ENCODE measurements around the gene TRA2A. TPM values are rescaled to one million over a fixed set of nuclear protein-coding genes. Genes with fewer than 3 reads are reported as not detected.

TRA2A gene
- total RNA-seq, 1 donor from 2014 or later, result 120 TPM

GRCh38 chr7:23471106-23471859, 60.5 kb downstream of the TRA2A start:
- peak overlapping the region; percentile 98 for H3K4me3 Mint-ChIP-seq
- TF ChIP-seq CTCF (conservative IDR thresholded peaks at IDR 0.05), result no peak
- DNase-seq (ENCODE audit: low read depth, low spot score), result peak; percentile 89

GRCh38 chr7:23470330-23471105, 61.3 kb downstream of the TRA2A start, which contains the start of gene IGF2BP3:
IGF2BP3 (minus strand) TSS chr7:23470491; CDS start chr7:23470110, 381 bp downstream.
- Mint-ChIP-seq H3K4me3 (peak within 1 kb of the TSS; percentile 98), H3K4me1 (peaks cover 45% of the 10 kb centered on the region), H3K9me3 (no peaks in the 10 kb centered on the region), H3K27me3 (ENCODE audit: low read depth) (peaks cover 11% of the 10 kb centered on the region), H3K36me3 (ENCODE audit: low read depth) (peaks cover 4% of the 10 kb centered on the region), H3K27ac (ENCODE audit: unreplicated experiment) (peak within 1 kb of the TSS; percentile 98)
- TF ChIP-seq CTCF (conservative IDR thresholded peaks at IDR 0.05), result no peak
- peak; percentile 79 for DNase-seq (ENCODE audit: low read depth, low spot score)

More at GRCh38 chr7:23471106-23471859, 60.5 kb downstream of the TRA2A start:
- Mint-ChIP-seq H3K36me3 (ENCODE audit: low read depth) (peaks cover 2% of the 10 kb centered on the region), H3K27ac (ENCODE audit: unreplicated experiment) (peak overlapping the region; percentile 98), H3K27me3 (ENCODE audit: low read depth) (peaks cover 11% of the 10 kb centered on the region), H3K4me1 (peaks cover 43% of the 10 kb centered on the region), H3K9me3 (no peaks in the 10 kb centered on the region)

GRCh38 chr7:23469961-23470250, 61.9 kb downstream of the TRA2A start:
- DNase-seq (ENCODE audit: low read depth, low spot score), result peak; percentile 20
- H3K27ac Mint-ChIP-seq (ENCODE audit: unreplicated experiment), result peak overlapping the region; percentile 98
- H3K9me3 Mint-ChIP-seq, result no peaks in the 10 kb centered on the region
- H3K4me3 Mint-ChIP-seq, result peak overlapping the region; percentile 98
- peaks cover 6% of the 10 kb centered on the region for H3K36me3 Mint-ChIP-seq (ENCODE audit: low read depth)
- H3K4me1 Mint-ChIP-seq, result peaks cover 46% of the 10 kb centered on the region
- no peak for TF ChIP-seq CTCF (conservative IDR thresholded peaks at IDR 0.05)
- peaks cover 11% of the 10 kb centered on the region for H3K27me3 Mint-ChIP-seq (ENCODE audit: low read depth)

- DNase-seq (ENCODE audit: low read depth, low spot score), result peak; percentile 13
- no peaks in the 10 kb centered on the region for H3K9me3 Mint-ChIP-seq
- peaks cover 44% of the 10 kb centered on the region for H3K4me1 Mint-ChIP-seq
- H3K27ac Mint-ChIP-seq (ENCODE audit: unreplicated experiment), result peak overlapping the region; percentile 81
- peaks cover 8% of the 10 kb centered on the region for H3K27me3 Mint-ChIP-seq (ENCODE audit: low read depth)
- peak overlapping the region; percentile 98 for H3K4me3 Mint-ChIP-seq
- peak; percentile 24 for TF ChIP-seq CTCF (conservative IDR thresholded peaks at IDR 0.05)
- peaks cover 7% of the 10 kb centered on the region for H3K36me3 Mint-ChIP-seq (ENCODE audit: low read depth)
These were observed 62.4 kb downstream of the TRA2A start for GRCh38 chr7:23469150-23469960.

GRCh38 chr7:23468526-23469149, 63.1 kb downstream of the TRA2A start:
- peaks cover 48% of the 10 kb centered on the region for H3K4me1 Mint-ChIP-seq
- peaks cover 7% of the 10 kb centered on the region for H3K27me3 Mint-ChIP-seq (ENCODE audit: low read depth)
- TF ChIP-seq CTCF (conservative IDR thresholded peaks at IDR 0.05), result no peak
- DNase-seq (ENCODE audit: low read depth, low spot score), result peak; percentile 20
- no peaks in the 10 kb centered on the region for H3K9me3 Mint-ChIP-seq
- H3K36me3 Mint-ChIP-seq (ENCODE audit: low read depth), result peaks cover 7% of the 10 kb centered on the region
- peak overlapping the region; percentile 96 for H3K27ac Mint-ChIP-seq (ENCODE audit: unreplicated experiment)
- H3K4me3 Mint-ChIP-seq, result peak overlapping the region; percentile 99

Measured in neural crest cell (in vitro differentiated cells).